K562 (cell line): ENCODE results near the gene NUP188. TPM values are rescaled to one million over a fixed set of nuclear protein-coding genes. Genes with fewer than 3 reads are reported as not detected.

Experiments used
- ATAC-seq: fragments of 200-7000 bp; cut with Tn5 transposase; 3 replicates; pipeline ENCODE4 v1.9.1; 2020; ENCODE audit warnings: moderate library complexity
- BruUV-seq: library from RNA; stranded (reverse); fragments of 400-500 nt; replicated peaks from 2 replicates; lab custom pipeline; 2021; lab: Mats Ljungman, UMichigan
- CTCF ChIA-PET: fragments of 300-600 bp; formaldehyde crosslinking; extraction: SDS; loops from one replicate; lab custom pipeline; 2021; ENCODE audit warnings: low intra/inter-chr PET ratio; lab: Yijun Ruan, JAX
- POLR2A ChIA-PET: fragments of 300-600, 350-650 bp; sonication (Branson Sonifier 250); formaldehyde crosslinking; extraction: SDS; loops from one replicate; lab custom pipeline; 2021; ENCODE audit warnings: antibody characterized with exemption, inconsistent platforms; lab: Yijun Ruan, JAX
- DNase-seq, 4 experiments: peaks; one replicate each; pipeline versions ENCODE4 v3.0.0 to v3.0.0-alpha.2; 2011 to 2018; ENCODE audit warnings: low spot score in 3 of 4, mixed read lengths in 3 of 4; ENCODE audit errors: extremely low read depth in 1 of 4
- FAIRE-seq: peaks from 2 replicates; lab custom pipeline; 2011; peaks lifted over from hg19 to GRCh38; lab: Jason Lieb, UNC
- H2AFZ ChIP-seq: 2 replicates; pipeline ENCODE4 v1.6.0; 2011; ENCODE audit warnings: low read depth, low read length, control low read depth, inconsistent platforms
- H3K27ac ChIP-seq: fragments of 200-600 bp; 3 replicates; pipeline ENCODE4 v1.8.0; 2011; ENCODE audit warnings: low read depth, mild to moderate bottlenecking, control low read depth, inconsistent platforms, low read length, moderate library complexity, mixed read lengths; ENCODE audit errors: extremely low read depth
- H3K27me3 ChIP-seq, 2 experiments: fragments of 300-600 bp in 1 of 2; 2 replicates in 1 of 2; 3 replicates in 1 of 2; pipeline versions ENCODE4 v1.6.0 to v1.8.0; 2011; ENCODE audit warnings: inconsistent platforms in 2 of 2, low read length in 2 of 2, mild to moderate bottlenecking in 1 of 2, mixed read lengths in 1 of 2, moderate library complexity in 1 of 2; ENCODE audit not compliant: control insufficient read depth in 2 of 2, insufficient read depth in 2 of 2
- H3K36me3 ChIP-seq: fragments of 300-600 bp; 3 replicates; pipeline ENCODE4 v1.8.0; 2011; ENCODE audit warnings: mild to moderate bottlenecking, low read length, inconsistent platforms; ENCODE audit not compliant: control insufficient read depth, insufficient read depth
- H3K4me1 ChIP-seq, 2 experiments: fragments of 200-600 bp in 1 of 2; replicated peaks in 1 of 2; 2 replicates in 1 of 2; 3 replicates in 1 of 2; pipeline versions ENCODE4 v1.5.1 to v1.8.0; 2011; ENCODE audit warnings: inconsistent platforms in 2 of 2, low read length in 2 of 2, mild to moderate bottlenecking in 1 of 2, mixed read lengths in 1 of 2, moderate library complexity in 1 of 2; ENCODE audit not compliant: control insufficient read depth in 2 of 2, insufficient read depth in 2 of 2
- H3K4me2 ChIP-seq: 2 replicates; pipeline ENCODE4 v1.6.1; 2011; ENCODE audit warnings: low read length, control low read depth, inconsistent platforms, mixed read lengths; ENCODE audit not compliant: insufficient read depth
- H3K4me3 ChIP-seq: fragments of 200-600 bp; sonication (generic), shearing (Covaris generic); 2 replicates; pipeline ENCODE4 v1.5.1; 2016; ENCODE audit warnings: control low read depth, inconsistent platforms
- H3K79me2 ChIP-seq: fragments of 200-600 bp; 3 replicates; pipeline ENCODE4 v1.8.0; 2011; ENCODE audit warnings: low read length, inconsistent platforms; ENCODE audit not compliant: control insufficient read depth, insufficient read depth
- H3K9ac ChIP-seq, 2 experiments: 2 replicates each; pipeline versions ENCODE4 v1.6.0 to v1.6.1; 2011; ENCODE audit warnings: low read depth in 2 of 2, low read length in 2 of 2, control low read depth in 1 of 2, inconsistent platforms in 1 of 2, mild to moderate bottlenecking in 1 of 2, mixed read lengths in 1 of 2; ENCODE audit not compliant: insufficient read depth in 1 of 2
- H3K9me1 ChIP-seq: one replicate; pipeline ENCODE4 v1.6.0; 2011; ENCODE audit warnings: inconsistent platforms, mild to moderate bottlenecking, low read length, moderate library complexity; ENCODE audit not compliant: control insufficient read depth, insufficient read depth
- H3K9me3 ChIP-seq: replicated peaks from 2 replicates; pipeline ENCODE4 v1.5.1; 2011; ENCODE audit warnings: low read depth, low read length, inconsistent platforms; ENCODE audit not compliant: control insufficient read depth, insufficient read depth
- H4K20me1 ChIP-seq: replicated peaks from 2 replicates; pipeline ENCODE4 v1.6.1; 2011; ENCODE audit warnings: low read length, inconsistent platforms, mixed read lengths; ENCODE audit not compliant: control insufficient read depth, insufficient read depth
- C11orf30 ChIP-seq: fragments of 450-650 bp; IDR thresholded peaks from 2 replicates; pipeline ENCODE4 v1.6.1; 2016; ENCODE audit warnings: low read depth, mild to moderate bottlenecking
- CBX5 ChIP-seq: IDR thresholded peaks from 2 replicates; pipeline ENCODE4 v1.6.1; 2014; ENCODE audit warnings: low read depth, borderline replicate concordance
- COPS2 ChIP-seq: fragments of 450-650 bp; conservative IDR thresholded peaks from 2 replicates; pipeline ENCODE4 v1.6.1; 2016; ENCODE audit warnings: mild to moderate bottlenecking, moderate library complexity
- E2F6 ChIP-seq, 2 experiments: IDR thresholded peaks; 2 replicates each; pipeline ENCODE4 v1.6.1; 2011; ENCODE audit warnings: borderline replicate concordance in 1 of 2, control low read depth in 1 of 2, low read depth in 1 of 2, low read length in 1 of 2, mild to moderate bottlenecking in 1 of 2, mixed read lengths in 1 of 2, moderate library complexity in 1 of 2; ENCODE audit not compliant: insufficient read depth in 1 of 2, insufficient read length in 1 of 2, poor library complexity in 1 of 2, severe bottlenecking in 1 of 2; ENCODE audit errors: extremely low read depth in 1 of 2
- HMGN3 ChIP-seq: IDR thresholded peaks from 2 replicates; pipeline ENCODE4 v1.6.1; 2011; ENCODE audit warnings: borderline replicate concordance, low read depth, mild to moderate bottlenecking, mixed read lengths, low read length; ENCODE audit not compliant: insufficient read length; ENCODE audit errors: extremely low read depth
- MCM7 ChIP-seq, 2 experiments: fragments of 450-650 bp; IDR thresholded peaks; 2 replicates each; pipeline ENCODE4 v1.6.1; 2016 to 2018
- RUNX1 ChIP-seq: sonication (generic); IDR thresholded peaks from 2 replicates; pipeline ENCODE4 v1.6.1; 2016; ENCODE audit warnings: antibody characterized with exemption, low read depth
- SMARCB1 ChIP-seq: IDR thresholded peaks from 2 replicates; pipeline ENCODE4 v1.6.1; 2011; ENCODE audit warnings: improper control_type of control experiment, low read depth; ENCODE audit not compliant: insufficient read length
- SNIP1 ChIP-seq: fragments of 450-650 bp; IDR thresholded peaks from 2 replicates; pipeline ENCODE4 v1.7.1; 2017; ENCODE audit warnings: low read depth, mild to moderate bottlenecking
- U2AF1 ChIP-seq: fragments of 200-400 bp; formaldehyde crosslinking; optimal IDR thresholded peaks from 2 replicates; pipeline ENCODE3; 2017; ENCODE audit warnings: mild to moderate bottlenecking, low read depth, low read length, moderate library complexity
- ZBTB2 ChIP-seq: fragments of 450-650 bp; IDR thresholded peaks from 2 replicates; pipeline ENCODE4 v1.6.1; 2016; ENCODE audit warnings: antibody characterized with exemption
- ZBTB9 ChIP-seq: fragments of 450-650 bp; formaldehyde crosslinking; IDR thresholded peaks from 2 replicates; pipeline ENCODE4 v1.4.0; 2020; ENCODE audit warnings: mild to moderate bottlenecking, moderate library complexity
- ZC3H4 ChIP-seq: sonication (generic); formaldehyde crosslinking; IDR thresholded peaks from 2 replicates; pipeline ENCODE4 v1.9.0; 2021; ENCODE audit warnings: missing genetic modification reagents, borderline replicate concordance
- ZKSCAN3 ChIP-seq: fragments of 250-450 bp; sonication (Bioruptor Pico); IDR thresholded peaks from 2 replicates; pipeline ENCODE4 v1.4.0; 2020
- ZNF124 ChIP-seq: sonication (generic); formaldehyde crosslinking; IDR thresholded peaks from 2 replicates; pipeline ENCODE4 v1.8.1; 2022; ENCODE audit warnings: missing genetic modification reagents
- ZNF134 ChIP-seq: fragments of 250-450 bp; sonication (Bioruptor Pico); conservative IDR thresholded peaks from 2 replicates; pipeline ENCODE4 v1.4.0; 2020
- ZNF699 ChIP-seq: fragments of 250-450 bp; sonication (Bioruptor Pico); IDR thresholded peaks from 2 replicates; pipeline ENCODE4 v1.8.0; 2021; ENCODE audit warnings: mild to moderate bottlenecking, moderate library complexity; ENCODE audit not compliant: insufficient replicate concordance
- WGBS: fragments of 100-300 bp; shearing (Covaris generic); methylation state at CpG from one replicate; pipeline ENCODE4 v1.1.6; 2016; ENCODE audit warnings: low coverage, mixed read lengths; ENCODE audit not compliant: insufficient coverage; ENCODE audit errors: missing lambda C conversion rate; 5-methylcytosine and 5-hydroxymethylcytosine counted together
- in situ Hi-C: fragments of 300-500 bp; cut with MboI; formaldehyde crosslinking; loops from 4 replicates; pipeline ENCODE4 v1.15.0; 2018; ENCODE audit warnings: inconsistent platforms, mixed read lengths
- intact Hi-C: fragments of 100-400 bp; cut with micrococcal nuclease; formaldehyde crosslinking; loops from 2 replicates; pipeline ENCODE4 v1.14.2; 2022
- polyA plus RNA-seq, 8 experiments: library from polyadenylated mRNA; depleted of rRNA in 4 of 8; stranded (reverse) in 5 of 8; unstranded in 3 of 8; fragments of >200 nt; fragmentation: Nextera tagmentation in 2 of 8; fragmentation: Illumina TruSeq in 1 of 8; extraction: Ambion mirVana in 2 of 8; extraction: Trizol in 1 of 8; gene quantifications; 2 replicates each; pipeline versions ENCODE4 v1.2.1 to v1.2.3, GENCODE V29; 2011 to 2014; ENCODE audit warnings: inconsistent platforms in 1 of 8, missing spikeins in 1 of 8
- total RNA-seq, 7 experiments: library from RNA; depleted of rRNA in 6 of 7; stranded (reverse); fragments of >200 nt in 6 of 7; fragmentation: Illumina TruSeq in 2 of 7; extraction: Trizol in 2 of 7; gene quantifications; 2 replicates each; pipeline versions ENCODE4 v1.2.1 to v1.2.3, GENCODE V29; 2011 to 2021; ENCODE audit warnings: low replicate concordance in 1 of 7

Gene NUP188
- total and polyA plus RNA-seq, 9 of the 15 experiments (the other 6 are each of a cell fraction or from before 2014, with no cell fraction given) = 11.7 to 135 (median 70.6) TPM

- peak; percentile 99 for FAIRE-seq
- Histone ChIP-seq H3K9ac (peak within 1 kb of the TSS; percentile 77 to 94), H2AFZ (peak within 1 kb of the TSS; percentile 88), H3K9me1 (peaks cover 4% of the 10 kb centered on the region), H3K36me3 (peaks cover 18% of the 10 kb centered on the region; the same call in 2 of the 3 replicates), H3K79me2 (peaks cover 46% of the 10 kb centered on the region), H3K4me3 (peak within 1 kb of the TSS; percentile 73), H3K9me3 (no peaks in the 10 kb centered on the region), H3K27me3 (no peaks in the 10 kb centered on the region), H4K20me1 (no peaks in the 10 kb centered on the region; the same call in 1 of the 2 replicates), H3K4me1 (peaks cover 44 to 64% of the 10 kb centered on the region in 2 experiments), H3K4me2 (peak within 1 kb of the TSS; percentile 98), H3K27ac (peak within 1 kb of the TSS; percentile 82)
- intact Hi-C loops = loop anchor here (1.0 to 5.0 kb wide), 2 partner anchors 33 to 46 kb away; partner anchors contain the start of gene DOLPP1
- peak; percentile 95 to 99 (median 97) for DNase-seq
- CTCF ChIA-PET = interaction anchor here (0.6 to 0.7 kb wide), 2 partner anchors 218 to 439 kb away, joined by 3 to 5 read pairs; partner anchors contain the start of gene ENDOG
- peak; percentile 93 for ATAC-seq
- POLR2A ChIA-PET = interaction anchor here (0.6 to 1.0 kb wide), 6 partner anchors 10 to 54 kb away, joined by 3 to 6 read pairs (median 3); no protein-coding TSS in a partner anchor
- TSS peak; percentile 69 for BruUV-seq
- in situ Hi-C loops = no loop called here
- under 1% methylated on average over 44 of the region's 49 CpGs for WGBS
- TF ChIP-seq ZBTB2 (no peak), U2AF1 (no peak), COPS2 (no peak), ZNF134 (no peak), E2F6 (IDR thresholded peaks at IDR 0.05; ENCODE audit: borderline replicate concordance in 1 of 2, extremely low read depth in 1 of 2, insufficient read depth in 1 of 2, insufficient read length in 1 of 2, low read depth in 1 of 2, low read length in 1 of 2, poor library complexity in 1 of 2, severe bottlenecking in 1 of 2) (peak; percentile 54 to 78), C11orf30 (no peak; the same call in none of the 2 replicates), SNIP1 (no peak), ZNF124 (no peak), RUNX1 (no peak), ZNF699 (CRISPR knock-in tag) (no peak), HMGN3 (peak; percentile 63), SMARCB1 (no peak), ZC3H4 (no peak), MCM7 (IDR thresholded peaks at IDR 0.05) (no peak), ZKSCAN3 (CRISPR knock-in tag) (no peak), CBX5 (no peak), ZBTB9 (CRISPR knock-in tag) (no peak)
These were observed 88.9 kb downstream of the NUP188 start, which contains the start of gene MIGA2 for GRCh38 chr9:129036241-129036922. Gene MIGA2 (plus strand): TSS chr9:129036626. CDS start chr9:129040595, 3,969 bp downstream.
